ENCODE measurements around the gene FANCC. TPM values are rescaled to one million over a fixed set of nuclear protein-coding genes. Genes with fewer than 3 reads are reported as not detected.

FANCC gene
- total RNA-seq, 4 donors from 2014 or later = 7.7 to 27.8 (median 9.0) TPM

- peaks cover 52% of the 10 kb centered on the region for H3K4me1 ChIP-seq
- no peak for DNase-seq (ENCODE audit: low spot score in 2 of 2)
- H3K36me3 ChIP-seq = no peaks in the 10 kb centered on the region
- no peaks in the 10 kb centered on the region for H3K27me3 ChIP-seq
- TF ChIP-seq POLR2AphosphoS5 (IDR thresholded peaks at IDR 0.05) = no peak
- TF ChIP-seq EP300 (IDR thresholded peaks at IDR 0.05) = no peak
- TF ChIP-seq POLR2A (IDR thresholded peaks at IDR 0.05) = no peak
- no peak for TF ChIP-seq CTCF (IDR thresholded peaks at IDR 0.05)
- H3K27ac ChIP-seq = no peak overlapping the region
- no peak overlapping the region for H3K4me3 ChIP-seq
- 58% methylated on average over 4 of the region's 4 CpGs for WGBS
- no peaks in the 10 kb centered on the region for H3K9me3 ChIP-seq
Measured at GRCh38 chr9:95128177-95128524, 189.4 kb downstream of the FANCC start.

GRCh38 chr9:95127249-95128176, 190.0 kb downstream of the FANCC start:
- Histone ChIP-seq H3K4me1 (peaks cover 52% of the 10 kb centered on the region), H3K9me3 (no peaks in the 10 kb centered on the region), H3K4me3 (peak overlapping the region; percentile 39), H3K36me3 (no peaks in the 10 kb centered on the region), H3K27ac (peak overlapping the region; percentile 27), H3K27me3 (no peaks in the 10 kb centered on the region)
- peak; percentile 86 to 90 for DNase-seq (ENCODE audit: low spot score in 2 of 2)
- TF ChIP-seq POLR2A (IDR thresholded peaks at IDR 0.05) = no peak
- peak; percentile 92 to 93 for TF ChIP-seq CTCF (IDR thresholded peaks at IDR 0.05)
- WGBS = 18% methylated on average over 35 of the region's 35 CpGs

GRCh38 chr9:95126739-95127138, 190.8 kb downstream of the FANCC start:
- no peak for TF ChIP-seq EP300 (IDR thresholded peaks at IDR 0.05)
- no peak for TF ChIP-seq POLR2A (IDR thresholded peaks at IDR 0.05)
- no peak for TF ChIP-seq CTCF (IDR thresholded peaks at IDR 0.05)
- TF ChIP-seq POLR2AphosphoS5 (IDR thresholded peaks at IDR 0.05) = no peak
- WGBS = 78% methylated on average over 9 of the region's 9 CpGs
- no peaks in the 10 kb centered on the region for H3K27me3 ChIP-seq
- H3K9me3 ChIP-seq = no peaks in the 10 kb centered on the region
- DNase-seq (ENCODE audit: low spot score in 2 of 2) = no peak
- H3K36me3 ChIP-seq = no peaks in the 10 kb centered on the region
- H3K4me1 ChIP-seq = peaks cover 49% of the 10 kb centered on the region
- no peak overlapping the region for H3K27ac ChIP-seq
- peak overlapping the region; percentile 39 for H3K4me3 ChIP-seq

- H3K9me3 ChIP-seq = no peaks in the 10 kb centered on the region
- no peak for DNase-seq (ENCODE audit: low spot score in 2 of 2)
- no peaks in the 10 kb centered on the region for H3K36me3 ChIP-seq
- no peak overlapping the region for H3K4me3 ChIP-seq
- 50% methylated on average over 3 of the region's 3 CpGs for WGBS
- no peaks in the 10 kb centered on the region for H3K27me3 ChIP-seq
- peaks cover 41% of the 10 kb centered on the region for H3K4me1 ChIP-seq
- H3K27ac ChIP-seq = peak overlapping the region; percentile 34
- TF ChIP-seq CTCF (IDR thresholded peaks at IDR 0.05) = no peak
- TF ChIP-seq POLR2A (IDR thresholded peaks at IDR 0.05) = no peak
- no peak for TF ChIP-seq POLR2AphosphoS5 (IDR thresholded peaks at IDR 0.05)
Measured at GRCh38 chr9:95125652-95126051, 191.9 kb downstream of the FANCC start.

DNA sequence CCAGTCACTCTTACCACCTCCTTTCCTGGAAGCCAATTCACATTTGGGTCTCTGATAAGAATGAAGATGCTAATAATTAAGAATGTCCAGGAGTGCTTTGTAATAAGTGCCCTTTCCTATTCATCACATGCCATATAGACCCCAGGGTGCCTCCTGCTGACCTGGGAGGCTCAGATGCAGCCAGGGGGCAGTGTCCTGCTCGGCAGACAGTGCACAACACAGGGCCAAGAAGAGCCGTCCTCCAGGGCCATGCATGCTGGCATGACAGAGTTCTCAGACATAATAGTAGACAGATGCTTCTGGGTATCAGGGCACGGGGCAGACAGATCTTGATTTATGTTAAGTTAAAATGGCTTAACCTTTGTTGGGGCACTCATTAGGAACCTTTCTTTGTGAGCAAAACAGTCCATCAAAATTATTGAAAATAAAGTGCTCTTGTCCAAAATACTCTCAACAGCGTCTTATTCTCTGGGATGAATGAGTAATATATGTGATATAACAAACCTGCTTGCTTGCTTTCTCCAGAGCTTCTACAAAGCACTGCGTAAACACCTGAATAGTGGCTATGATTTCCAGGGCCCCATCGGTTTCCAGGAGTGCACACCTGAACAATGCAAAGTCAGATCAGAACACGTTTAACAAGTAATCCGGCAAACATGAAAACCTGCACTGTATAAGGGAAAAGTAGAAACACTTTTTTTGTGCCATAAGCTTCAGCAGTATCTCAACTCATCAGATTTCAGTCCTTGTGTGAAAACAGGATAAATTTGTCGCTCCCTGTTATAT, 192.7 kb downstream of the FANCC start:
- H3K36me3 ChIP-seq = no peaks in the 10 kb centered on the region
- H3K4me1 ChIP-seq = peaks cover 41% of the 10 kb centered on the region
- no peaks in the 10 kb centered on the region for H3K9me3 ChIP-seq
- 49% methylated on average over 9 of the region's 9 CpGs for WGBS
- no peak for DNase-seq (ENCODE audit: low spot score in 2 of 2)
- no peak overlapping the region for H3K4me3 ChIP-seq
- no peak for TF ChIP-seq POLR2AphosphoS5 (IDR thresholded peaks at IDR 0.05)
- TF ChIP-seq CTCF (IDR thresholded peaks at IDR 0.05) = no peak
- TF ChIP-seq EP300 (IDR thresholded peaks at IDR 0.05) = no peak
- TF ChIP-seq POLR2A (IDR thresholded peaks at IDR 0.05) = no peak
- peak overlapping the region; percentile 34 for H3K27ac ChIP-seq
- no peaks in the 10 kb centered on the region for H3K27me3 ChIP-seq
